Measurements from ENCODE around the gene PLEKHG2. TPM values are rescaled to one million over a fixed set of nuclear protein-coding genes. Genes with fewer than 3 reads are reported as not detected.
A peak's percentile ranks its signal among the peaks of the same experiment; 100 is the strongest.

The PLEKHG2 gene
- total and polyA plus RNA-seq, 9 of the 15 experiments (the other 6 are each of a cell fraction or from before 2014, with no cell fraction given): 0.98 to 45.7 (median 9.8) TPM

DNA sequence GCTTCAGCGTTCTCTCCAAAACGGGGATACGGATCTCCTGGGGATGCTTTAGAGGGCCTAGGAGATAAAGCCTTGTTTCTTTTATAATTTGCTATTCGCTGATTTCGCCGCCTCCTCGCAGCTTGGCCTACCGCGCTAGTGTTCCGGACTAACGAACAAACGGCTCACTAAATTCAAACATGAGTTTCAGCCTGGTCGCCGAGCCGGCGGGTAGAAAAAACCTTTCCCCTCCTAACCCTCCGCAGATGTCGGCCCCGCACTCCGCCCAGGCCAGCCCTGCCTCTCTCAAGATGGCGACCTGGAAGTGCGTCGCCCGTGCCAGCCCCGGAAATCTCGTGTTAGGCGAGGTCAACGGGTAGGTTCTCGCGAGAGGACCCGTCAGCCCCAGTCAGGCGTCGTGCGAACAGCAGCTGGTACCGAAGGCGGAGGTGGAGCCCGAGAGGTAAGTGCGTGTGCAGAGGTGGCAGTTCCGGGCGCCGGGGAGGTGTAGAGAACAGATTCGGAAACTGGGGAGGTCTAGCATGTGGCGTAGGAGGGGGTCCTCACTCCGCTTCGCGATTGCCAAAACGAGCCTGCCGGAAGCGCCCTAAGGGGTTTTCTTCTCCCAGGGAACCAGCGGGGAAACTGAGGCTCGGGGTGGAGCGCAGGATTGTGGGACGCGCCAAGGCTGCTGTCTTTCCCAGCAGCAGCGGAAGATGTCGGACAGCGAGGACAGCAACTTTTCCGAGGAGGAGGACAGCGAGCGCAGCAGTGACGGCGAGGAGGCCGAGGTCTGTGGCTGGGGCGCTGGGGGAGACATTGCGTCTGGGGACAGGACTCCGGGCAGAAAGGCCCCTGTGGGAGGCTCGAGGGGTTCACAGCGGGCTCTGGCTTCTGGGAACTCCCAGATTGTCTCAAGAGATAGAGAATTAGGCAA, 33.0 kb downstream of the PLEKHG2 start, which contains the start of gene SUPT5H (continued):
- TF ChIP-seq RBM17 (IDR thresholded peaks at IDR 0.05; ENCODE audit: borderline replicate concordance, low read depth, low read length) (no peak), ZFP1 (CRISPR knock-in tag; IDR thresholded peaks at IDR 0.05) (no peak), NCOA4 (IDR thresholded peaks at IDR 0.05; ENCODE audit: partially characterized antibody) (no peak), TGIF2 (CRISPR knock-in tag; IDR thresholded peaks at IDR 0.05) (no peak), PKNOX1 (IDR thresholded peaks at IDR 0.05) (peak; percentile 77), KLF1 (tag; IDR thresholded peaks at IDR 0.05) (peak; percentile 10; the same call in 1 of the 2 replicates), KDM1A (IDR thresholded peaks at IDR 0.05) (no peak), EP300 (IDR thresholded peaks at IDR 0.05; ENCODE audit: low read length) (peak; percentile 41; the same call in 1 of the 2 replicates), HDAC2 (IDR thresholded peaks at IDR 0.05) (no peak; the same call in none of the 2 replicates), ZNF75A (CRISPR knock-in tag; IDR thresholded peaks at IDR 0.05) (no peak), TAF9B (IDR thresholded peaks at IDR 0.05; ENCODE audit: partially characterized antibody) (no peak), SNIP1 (IDR thresholded peaks at IDR 0.05; ENCODE audit: low read depth) (no peak), MAZ (CRISPR knock-in tag; conservative IDR thresholded peaks at IDR 0.05 in 1 of 2, IDR thresholded peaks at IDR 0.05 in 1 of 2) (peak; percentile 59 to 64; a peak in 3 of 4 replicates), CC2D1A (IDR thresholded peaks at IDR 0.05) (0 out of 2 replicates have a peak, but pooled peaks have one; percentile 7), TRIM25 (IDR thresholded peaks at IDR 0.05; ENCODE audit: borderline replicate concordance) (peak; percentile 81; the same call in 1 of the 2 replicates), HDAC6 (IDR thresholded peaks at IDR 0.05; ENCODE audit: low read depth, low read length) (no peak), MCM5 (IDR thresholded peaks at IDR 0.05; ENCODE audit: low read depth) (no peak; the same call in 1 of the 2 replicates), C11orf30 (IDR thresholded peaks at IDR 0.05; ENCODE audit: low read depth) (peak; percentile 62), DEAF1 (CRISPR knock-in tag; IDR thresholded peaks at IDR 0.05) (no peak), NUFIP1 (IDR thresholded peaks at IDR 0.05; ENCODE audit: partially characterized antibody) (no peak)
- TF ChIP-seq, protein P1, sequence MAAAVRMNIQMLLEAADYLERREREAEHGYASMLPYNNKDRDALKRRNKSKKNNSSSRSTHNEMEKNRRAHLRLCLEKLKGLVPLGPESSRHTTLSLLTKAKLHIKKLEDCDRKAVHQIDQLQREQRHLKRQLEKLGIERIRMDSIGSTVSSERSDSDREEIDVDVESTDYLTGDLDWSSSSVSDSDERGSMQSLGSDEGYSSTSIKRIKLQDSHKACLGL (CRISPR knock-in tag; IDR thresholded peaks at IDR 0.05; ENCODE audit: borderline replicate concordance, poor library complexity, severe bottlenecking): no peak
- TF ChIP-seq, protein P2, sequence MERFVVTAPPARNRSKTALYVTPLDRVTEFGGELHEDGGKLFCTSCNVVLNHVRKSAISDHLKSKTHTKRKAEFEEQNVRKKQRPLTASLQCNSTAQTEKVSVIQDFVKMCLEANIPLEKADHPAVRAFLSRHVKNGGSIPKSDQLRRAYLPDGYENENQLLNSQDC (CRISPR knock-in tag; IDR thresholded peaks at IDR 0.05): no peak
- TF ChIP-seq, protein P3, sequence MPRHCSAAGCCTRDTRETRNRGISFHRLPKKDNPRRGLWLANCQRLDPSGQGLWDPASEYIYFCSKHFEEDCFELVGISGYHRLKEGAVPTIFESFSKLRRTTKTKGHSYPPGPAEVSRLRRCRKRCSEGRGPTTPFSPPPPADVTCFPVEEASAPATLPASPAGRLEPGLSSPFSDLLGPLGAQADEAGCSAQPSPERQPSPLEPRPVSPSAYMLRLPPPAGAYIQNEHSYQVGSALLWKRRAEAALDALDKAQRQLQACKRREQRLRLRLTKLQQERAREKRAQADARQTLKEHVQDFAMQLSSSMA (CRISPR knock-in tag; IDR thresholded peaks at IDR 0.05): peak; percentile 99
